NK-92 (cell line): Measurements from ENCODE around the gene SMPD3.

Experiments
- DNase-seq: peaks from one replicate; lab custom pipeline; 2025; ENCODE audit not compliant: unreplicated experiment; lab: John Stamatoyannopoulos, UW

The SMPD3 gene

DNA sequence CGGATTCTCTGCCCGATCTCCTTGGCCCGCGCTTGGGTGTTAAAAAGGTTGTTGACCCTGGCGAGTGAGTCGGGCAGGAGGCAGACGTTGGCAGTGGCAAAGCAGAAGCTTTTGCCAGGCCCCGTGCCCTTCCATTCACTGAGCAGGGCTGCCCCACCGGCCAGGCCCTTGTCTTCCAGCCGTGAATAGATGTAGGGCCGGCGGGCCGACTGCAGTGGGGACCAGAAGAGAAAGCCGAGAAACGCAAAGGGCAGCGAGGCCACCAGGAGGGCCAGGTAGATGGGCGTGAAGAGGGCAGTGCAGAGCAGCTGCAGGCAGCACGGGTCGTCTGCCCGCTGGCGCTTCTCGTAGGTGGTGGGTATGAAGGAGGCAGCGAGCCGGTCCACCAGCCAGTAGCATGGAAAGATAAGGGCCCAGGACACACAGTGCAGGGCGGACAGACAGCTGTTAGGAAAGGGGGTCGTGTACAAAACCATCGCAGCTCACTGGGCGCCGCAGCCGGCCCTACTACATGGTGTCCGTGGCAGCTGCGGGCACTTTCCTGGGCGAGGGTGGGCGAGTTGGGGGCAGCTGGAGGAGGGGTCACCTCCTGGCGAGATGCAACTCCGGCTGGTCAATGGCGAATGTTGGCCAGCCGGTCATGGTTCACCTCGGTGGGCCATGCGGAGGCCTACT, 76.5 kb downstream of the SMPD3 start:
- DNase-seq = no peak

DNA sequence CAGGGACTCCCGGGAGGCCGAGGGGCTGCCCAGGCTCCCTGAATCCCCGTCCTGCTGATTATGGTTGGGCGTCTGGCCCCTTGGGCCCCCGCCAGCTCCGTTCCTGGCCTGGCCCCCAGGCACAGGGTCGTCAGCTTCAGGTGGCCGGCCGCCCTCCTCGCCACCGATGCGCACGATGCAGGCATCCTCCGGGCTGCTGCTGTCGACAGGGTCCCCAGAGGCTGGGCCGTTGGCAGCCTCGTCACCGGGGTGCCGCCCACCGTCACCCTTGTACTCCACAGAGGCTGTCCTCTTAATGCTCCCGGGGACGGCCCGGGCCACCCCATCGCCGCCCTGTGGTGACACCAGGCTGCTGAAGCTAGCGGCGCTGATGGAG, 77.0 kb downstream of the SMPD3 start:
- no peak for DNase-seq

GRCh38 chr16:68370581-68371275, 77.6 kb downstream of the SMPD3 start:
- DNase-seq = no peak

GRCh38 chr16:68369697-68370580, 78.4 kb downstream of the SMPD3 start:
- no peak for DNase-seq

DNA sequence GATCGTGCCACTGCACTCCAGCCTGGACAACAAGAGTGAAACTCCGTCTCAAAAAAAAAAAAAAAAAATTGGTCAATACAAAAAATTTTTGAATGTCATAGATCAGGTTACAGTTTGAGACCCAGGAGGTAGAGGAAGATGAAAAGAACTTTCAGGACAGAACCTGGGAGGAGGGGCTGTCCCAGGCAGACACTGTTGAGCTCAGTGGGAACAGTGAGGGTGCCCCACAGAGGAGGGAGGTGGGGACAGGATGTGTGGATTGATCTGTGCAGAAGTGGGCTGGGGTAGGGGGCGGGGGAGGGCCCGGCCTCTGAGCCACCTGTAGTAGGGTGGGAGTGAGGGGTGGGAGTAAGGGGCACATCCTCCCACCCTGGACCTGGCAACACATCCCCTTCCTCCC, 79.1 kb downstream of the SMPD3 start:
- DNase-seq = no peak

GRCh38 chr16:68368301-68368888, 79.9 kb downstream of the SMPD3 start:
- DNase-seq = no peak

DNA sequence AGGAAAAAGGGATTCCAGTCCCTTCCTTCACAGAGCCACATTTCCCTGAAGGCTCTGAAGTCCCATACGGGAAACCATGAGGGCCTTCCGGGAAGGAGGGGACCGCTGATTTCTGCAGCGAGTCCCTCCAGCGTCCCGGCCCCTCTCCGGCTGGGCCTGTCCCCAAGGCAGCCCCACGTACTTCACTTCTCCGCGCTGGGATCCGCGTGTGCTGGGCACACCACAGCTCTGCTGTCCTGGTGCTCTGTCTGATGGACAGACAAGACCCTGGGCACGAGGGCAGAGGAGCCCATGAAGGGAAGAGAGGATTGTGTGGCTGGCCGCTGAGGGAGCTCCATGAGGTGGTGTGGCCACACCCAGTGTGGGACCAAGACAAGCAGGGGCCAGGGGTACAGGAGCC, 80.4 kb downstream of the SMPD3 start:
- DNase-seq = no peak

GRCh38 chr16:68367440-68367839, 80.9 kb downstream of the SMPD3 start:
- no peak for DNase-seq

DNA sequence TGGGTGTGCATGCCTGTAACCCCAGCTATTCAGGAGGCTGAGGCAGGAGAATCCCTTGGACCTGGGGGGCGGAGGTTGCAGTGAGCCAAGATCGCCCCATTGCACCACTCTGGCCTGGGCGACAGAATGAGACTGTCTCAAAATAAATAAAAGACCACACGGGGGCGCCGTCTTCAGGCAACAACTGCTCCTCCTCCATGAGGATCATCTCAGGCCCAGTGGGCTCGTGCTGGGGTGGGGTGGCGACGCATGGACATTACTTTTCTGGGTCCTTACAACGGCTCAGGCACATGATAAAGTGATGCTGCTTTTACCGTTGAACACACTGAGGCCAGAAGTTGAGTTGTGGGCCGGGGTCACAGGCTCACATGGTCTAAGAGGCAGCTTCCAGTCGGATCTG, 81.3 kb downstream of the SMPD3 start:
- DNase-seq = no peak

GRCh38 chr16:68366062-68366461, 82.2 kb downstream of the SMPD3 start:
- no peak for DNase-seq

GRCh38 chr16:68365167-68365817, 83.0 kb downstream of the SMPD3 start:
- DNase-seq = no peak

- no peak for DNase-seq
These were observed 83.7 kb downstream of the SMPD3 start for GRCh38 chr16:68364561-68364998.

DNA sequence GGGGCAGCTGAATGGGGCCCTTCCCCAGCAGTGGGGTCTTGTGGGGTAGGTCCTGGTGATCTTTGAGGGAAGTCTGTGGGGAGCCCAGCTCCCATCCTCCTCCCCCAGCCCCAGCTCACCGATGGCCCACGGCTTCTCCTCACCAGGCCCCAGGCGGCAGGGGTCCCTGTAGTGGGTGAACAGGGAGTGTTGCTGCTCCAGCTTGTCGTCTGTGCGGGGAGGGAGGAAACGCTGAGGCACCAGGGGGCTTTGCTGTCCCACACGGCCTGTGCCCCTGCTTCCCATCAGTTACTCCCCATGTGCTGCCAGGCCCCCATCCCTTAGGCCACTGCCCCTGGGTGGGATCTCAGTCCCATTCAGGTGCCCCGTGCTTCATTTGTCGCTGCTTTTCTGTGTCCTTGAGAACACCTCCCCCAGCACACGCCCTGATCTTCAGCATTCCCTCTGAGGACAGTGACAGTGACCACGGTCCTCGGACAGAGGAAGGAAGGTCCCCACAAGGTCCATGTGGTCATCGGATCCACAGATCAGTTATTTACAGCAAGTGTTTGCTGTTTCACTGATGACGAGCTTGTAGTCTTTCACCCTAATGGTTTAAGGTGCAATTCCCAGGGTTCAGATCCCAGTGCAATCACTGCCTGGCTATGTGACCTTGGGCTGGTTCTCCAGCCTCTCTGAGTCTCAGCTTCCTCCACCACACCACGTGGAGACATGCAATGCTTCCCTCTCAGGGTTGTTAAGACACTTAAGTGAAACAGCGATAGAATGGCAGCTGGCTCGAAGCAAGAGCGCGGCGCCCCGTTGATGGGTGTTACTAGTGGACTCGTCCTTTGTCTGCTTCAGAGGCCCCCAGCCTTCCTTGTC, 84.4 kb downstream of the SMPD3 start:
- no peak for DNase-seq

DNA sequence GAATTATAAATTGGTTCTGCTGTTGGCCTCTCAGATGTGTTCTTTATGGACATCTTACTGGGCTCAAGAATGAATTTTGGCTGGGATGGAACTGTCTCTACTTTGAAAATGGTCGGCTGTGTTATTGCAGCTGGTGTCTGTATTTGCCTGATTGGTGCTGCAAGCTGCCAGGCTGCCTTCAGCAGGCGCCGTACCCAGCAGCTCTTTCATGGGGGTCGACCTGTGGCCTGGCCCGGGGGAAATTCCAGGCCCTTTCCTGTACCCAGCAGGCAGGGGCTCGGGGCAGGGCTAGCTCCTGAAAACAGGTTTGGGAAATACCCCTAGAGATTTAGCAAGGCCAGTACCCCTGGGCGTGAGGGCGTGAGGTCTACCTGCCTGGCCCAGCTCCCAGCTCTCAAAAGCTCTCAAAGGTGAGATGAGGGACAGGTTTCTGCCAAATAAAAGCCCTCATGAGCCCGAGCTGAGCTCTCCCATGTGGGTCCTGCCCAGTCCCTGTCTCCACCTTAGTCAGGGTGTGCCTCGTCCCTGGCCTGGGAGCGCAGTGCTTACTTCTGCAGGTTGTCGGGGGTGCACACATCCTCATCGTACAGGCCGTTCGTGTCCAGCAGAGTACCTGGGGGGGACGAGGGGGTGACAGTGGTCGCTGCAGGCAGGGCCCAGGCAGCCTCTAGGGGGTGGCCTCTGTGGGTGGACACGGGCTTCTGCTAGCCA, 85.2 kb downstream of the SMPD3 start:
- DNase-seq = no peak

DNA sequence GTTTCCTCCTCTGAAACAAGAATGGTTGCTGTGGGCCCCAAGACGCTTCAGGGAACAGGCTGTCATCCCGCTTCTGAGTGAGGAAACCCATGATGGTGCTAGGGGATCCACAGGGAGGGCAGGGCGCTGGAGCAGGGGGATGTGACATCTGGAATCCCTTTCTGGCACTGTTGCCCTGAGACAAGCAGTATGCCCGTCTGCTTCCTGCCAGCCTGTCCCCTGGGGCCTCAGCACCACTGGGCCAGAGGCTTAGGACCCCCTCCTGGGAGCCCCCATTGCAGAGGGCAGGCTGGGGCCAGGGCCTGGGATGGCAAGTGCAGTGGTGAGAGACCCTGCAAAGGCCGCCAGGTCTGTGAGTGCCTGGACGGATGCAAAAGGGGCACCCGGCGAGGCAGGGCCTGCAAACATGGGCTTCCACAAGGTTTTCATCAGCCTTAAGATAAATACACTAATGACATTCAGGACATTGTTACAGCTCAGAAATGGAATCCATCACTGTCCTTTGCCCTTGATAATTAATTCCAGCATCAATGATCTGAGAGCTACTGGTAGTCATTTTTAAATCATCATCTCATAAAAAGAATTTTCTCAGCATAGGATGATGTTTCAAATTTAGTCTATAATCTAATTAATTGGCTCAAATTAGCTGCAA, 85.9 kb downstream of the SMPD3 start:
- no peak for DNase-seq

- DNase-seq = no peak
These were observed 86.8 kb downstream of the SMPD3 start for GRCh38 chr16:68361485-68361884.

DNA sequence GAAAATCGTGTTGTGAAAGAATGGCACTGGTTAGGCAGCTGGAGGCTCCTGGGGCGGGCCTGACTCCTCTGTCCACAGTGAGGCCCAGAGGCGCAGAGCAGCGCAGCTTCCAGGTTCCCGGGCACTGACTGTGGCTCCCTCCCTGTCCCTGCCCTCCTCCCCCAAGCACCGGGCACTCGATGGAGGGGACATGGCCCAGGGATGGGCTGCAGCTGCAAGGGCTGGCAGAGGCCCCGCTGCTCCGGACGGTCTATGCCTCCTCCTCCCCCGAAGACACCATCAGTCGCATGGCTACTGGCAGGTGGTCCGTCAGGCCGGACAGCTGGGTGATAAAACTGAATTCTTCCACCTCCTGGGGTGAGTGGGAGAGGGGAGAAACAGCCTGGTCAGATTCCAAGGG, 87.4 kb downstream of the SMPD3 start:
- no peak for DNase-seq

GRCh38 chr16:68360547-68360946, 87.8 kb downstream of the SMPD3 start:
- DNase-seq = no peak
